ENCODE measurements around the gene GALNT7. TPM values are rescaled to one million over a fixed set of nuclear protein-coding genes. Genes with fewer than 3 reads are reported as not detected.
A peak's percentile ranks its signal among the peaks of the same experiment; 100 is the strongest.
"Not testable (repeated sequence)": the region's sequence is repeated elsewhere in the genome, so short reads cannot be mapped to it uniquely, and the experiment has no call there.

The GALNT7 gene
- total and polyA plus RNA-seq, 2 donors (not counting 3 experiments of a cell fraction or from before 2014, with no cell fraction given), result 19.6 to 54.6 TPM

GRCh38 chr4:173182403-173182802 is 13.8 kb downstream of the GALNT7 start:
- H3K9me3 ChIP-seq (replicated peaks; ENCODE audit: control insufficient read depth, insufficient read depth, low read length), result no peaks in the 10 kb centered on the region
- ChIA-PET CTCF (interaction anchor here (0.7 to 2.5 kb wide), 6 partner anchors 9 to 169 kb away, joined by 3 to 6 read pairs (median 4); partner anchors contain the start of gene GALNT7), POLR2A (interaction anchor here (0.6 kb wide), 1 partner anchor 152 kb away, joined by 6 read pairs; no protein-coding TSS in a partner anchor)
- H3K4me1 ChIP-seq (ENCODE audit: control insufficient read depth, extremely low read depth, insufficient read depth, low read length), result peaks cover 46% of the 10 kb centered on the region
- no peak overlapping the region for H2AFZ ChIP-seq (ENCODE audit: low read depth, low read length)
- peaks cover 4% of the 10 kb centered on the region for H3K79me2 ChIP-seq (ENCODE audit: control insufficient read depth, insufficient read depth, low read length)
- peak overlapping the region; percentile 56 for H3K9ac ChIP-seq (replicated peaks; ENCODE audit: extremely low read depth, insufficient read depth, low read length)
- peak overlapping the region; percentile 90 for H3K4me2 ChIP-seq (ENCODE audit: insufficient read depth, low read length)
- no peaks in the 10 kb centered on the region for H3K27me3 ChIP-seq (ENCODE audit: control insufficient read depth in 2 of 2, insufficient read depth in 2 of 2, low read length in 2 of 2)
- no peak overlapping the region for H3K4me3 ChIP-seq (replicated peaks in 1 of 3; ENCODE audit: insufficient read depth in 1 of 3, low read depth in 1 of 3, low read length in 3 of 3)
- H3K9me1 ChIP-seq (replicated peaks; ENCODE audit: control insufficient read depth, extremely low read depth, insufficient read depth, low read length), result no peaks in the 10 kb centered on the region
- no peaks in the 10 kb centered on the region for H3K36me3 ChIP-seq (ENCODE audit: control insufficient read depth in 2 of 2, extremely low read depth in 1 of 2, insufficient read depth in 2 of 2, low read length in 2 of 2)
- DNase-seq (ENCODE audit: low read depth, low spot score), result peak; percentile 48
- peak; percentile 70 for TF ChIP-seq FOS (IDR thresholded peaks at IDR 0.05; ENCODE audit: borderline replicate concordance, insufficient read depth, low read length)
- no peak for TF ChIP-seq MYC (IDR thresholded peaks at IDR 0.05; ENCODE audit: low read depth, low read length)
- H4K20me1 ChIP-seq (replicated peaks; ENCODE audit: control insufficient read depth, extremely low read depth, insufficient read depth, low read length), result no peaks in the 10 kb centered on the region
- H3K27ac ChIP-seq (ENCODE audit: insufficient read depth, low read depth, low read length), result peak overlapping the region; percentile 74
- intact Hi-C loops (cut with micrococcal nuclease) (loop anchor here (1.0 to 2.0 kb wide), 3 partner anchors 9 to 28 kb away; partner anchors contain the start of gene GALNT7), dilution Hi-C loops (cut with MboI; ENCODE audit: extremely low pct_ligation_motif_present, low sequenced_read_pairs) (no loop called here)
- no TSS peak for BruUV-seq (replicated peaks)
- peak; percentile 59 for FAIRE-seq

GRCh38 chr4:173183659-173184247 is 15.1 kb downstream of the GALNT7 start:
- FAIRE-seq; BruUV-seq (replicated peaks); CTCF ChIA-PET: not testable (repeated sequence)

More at GRCh38 chr4:173183659-173184247, 15.1 kb downstream of the GALNT7 start:
- H3K9me3 ChIP-seq (replicated peaks; ENCODE audit: control insufficient read depth, insufficient read depth, low read length); dilution Hi-C loops (cut with MboI; ENCODE audit: extremely low pct_ligation_motif_present, low sequenced_read_pairs); H4K20me1 ChIP-seq (replicated peaks; ENCODE audit: control insufficient read depth, extremely low read depth, insufficient read depth, low read length); H3K9me1 ChIP-seq (replicated peaks; ENCODE audit: control insufficient read depth, extremely low read depth, insufficient read depth, low read length); H3K9ac ChIP-seq (replicated peaks; ENCODE audit: extremely low read depth, insufficient read depth, low read length); H3K36me3 ChIP-seq (ENCODE audit: control insufficient read depth in 2 of 2, extremely low read depth in 1 of 2, insufficient read depth in 2 of 2, low read length in 2 of 2); H3K4me2 ChIP-seq (ENCODE audit: insufficient read depth, low read length); POLR2A ChIA-PET; H3K4me3 ChIP-seq (replicated peaks in 1 of 3; ENCODE audit: insufficient read depth in 1 of 3, low read depth in 1 of 3, low read length in 3 of 3); DNase-seq (ENCODE audit: low read depth, low spot score); H3K27me3 ChIP-seq (ENCODE audit: control insufficient read depth in 2 of 2, insufficient read depth in 2 of 2, low read length in 2 of 2); H2AFZ ChIP-seq (ENCODE audit: low read depth, low read length); H3K27ac ChIP-seq (ENCODE audit: insufficient read depth, low read depth, low read length); H3K79me2 ChIP-seq (ENCODE audit: control insufficient read depth, insufficient read depth, low read length): not testable (repeated sequence)
- intact Hi-C loops (cut with micrococcal nuclease), result loop anchor here (2.0 kb wide), 1 partner anchor 15 kb away; the partner anchor contains the start of gene GALNT7
- H3K4me1 ChIP-seq (ENCODE audit: control insufficient read depth, extremely low read depth, insufficient read depth, low read length), result peaks cover 46% of the 10 kb centered on the region

All from endothelial cell of umbilical vein (primary cell).